ENCODE data around the gene NF2. TPM values are rescaled to one million over a fixed set of nuclear protein-coding genes. Genes with fewer than 3 reads are reported as not detected.

Gene NF2
- total RNA-seq, 1 experiment from 2014 or later: 40.5 TPM

GRCh38 chr22:29628996-29629902, 25.8 kb downstream of the NF2 start:
- no peak for TF ChIP-seq EZH2 (IDR thresholded peaks at IDR 0.05; ENCODE audit: borderline replicate concordance, low read depth, low read length, poor library complexity, severe bottlenecking)
- no peak for TF ChIP-seq CTCF (conservative IDR thresholded peaks at IDR 0.05; ENCODE audit: low read depth, low read length)
- intact Hi-C loops (cut with micrococcal nuclease; ENCODE audit: unreplicated experiment): no loop called here

GRCh38 chr22:29629903-29630516, 26.6 kb downstream of the NF2 start:
- H3K4me3 ChIP-seq (ENCODE audit: low read depth, low read length, poor library complexity, severe bottlenecking): no peak overlapping the region
- ChIA-PET POLR2A (ENCODE audit: low non-redundant PET) (no interaction called here), CTCF (no interaction called here)
- H3K9me3 ChIP-seq (ENCODE audit: low read depth, low read length, poor library complexity, severe bottlenecking): no peaks in the 10 kb centered on the region
- DNase-seq (ENCODE audit: low spot score): no peak
- intact Hi-C loops (cut with micrococcal nuclease; ENCODE audit: unreplicated experiment): no loop called here
- no TSS peak for BruUV-seq (replicated peaks)
- H3K36me3 ChIP-seq (ENCODE audit: insufficient read depth, low read length, poor library complexity, severe bottlenecking): no peaks in the 10 kb centered on the region
- TF ChIP-seq EZH2 (IDR thresholded peaks at IDR 0.05; ENCODE audit: borderline replicate concordance, low read depth, low read length, poor library complexity, severe bottlenecking) (no peak), CTCF (conservative IDR thresholded peaks at IDR 0.05; ENCODE audit: low read depth, low read length) (no peak)
- H3K27ac ChIP-seq (ENCODE audit: low read depth, low read length, poor library complexity, severe bottlenecking): no peak overlapping the region
- peaks cover 17% of the 10 kb centered on the region for H3K4me1 ChIP-seq (ENCODE audit: insufficient read depth, low read length, poor library complexity, severe bottlenecking)
- H3K27me3 ChIP-seq (replicated peaks; ENCODE audit: insufficient read depth, low read depth, low read length, poor library complexity): no peaks in the 10 kb centered on the region

More at GRCh38 chr22:29628996-29629902, 25.8 kb downstream of the NF2 start:
- Histone ChIP-seq H3K4me3 (ENCODE audit: low read depth, low read length, poor library complexity, severe bottlenecking) (no peak overlapping the region), H3K27ac (ENCODE audit: low read depth, low read length, poor library complexity, severe bottlenecking) (no peak overlapping the region), H3K4me1 (ENCODE audit: insufficient read depth, low read length, poor library complexity, severe bottlenecking) (peaks cover 17% of the 10 kb centered on the region), H3K9me3 (ENCODE audit: low read depth, low read length, poor library complexity, severe bottlenecking) (no peaks in the 10 kb centered on the region), H3K36me3 (ENCODE audit: insufficient read depth, low read length, poor library complexity, severe bottlenecking) (no peaks in the 10 kb centered on the region), H3K27me3 (replicated peaks; ENCODE audit: insufficient read depth, low read depth, low read length, poor library complexity) (no peaks in the 10 kb centered on the region)
- ChIA-PET POLR2A (ENCODE audit: low non-redundant PET) (no interaction called here), CTCF (no interaction called here)
- BruUV-seq (replicated peaks): no TSS peak
- DNase-seq (ENCODE audit: low spot score): no peak

GRCh38 chr22:29630987-29631386, 27.6 kb downstream of the NF2 start:
- H3K4me1 ChIP-seq (ENCODE audit: insufficient read depth, low read length, poor library complexity, severe bottlenecking): peaks cover 8% of the 10 kb centered on the region
- TF ChIP-seq CTCF (conservative IDR thresholded peaks at IDR 0.05; ENCODE audit: low read depth, low read length) (no peak), EZH2 (IDR thresholded peaks at IDR 0.05; ENCODE audit: borderline replicate concordance, low read depth, low read length, poor library complexity, severe bottlenecking) (no peak)
- BruUV-seq (replicated peaks): no TSS peak
- H3K4me3 ChIP-seq (ENCODE audit: low read depth, low read length, poor library complexity, severe bottlenecking): no peak overlapping the region
- no peaks in the 10 kb centered on the region for H3K36me3 ChIP-seq (ENCODE audit: insufficient read depth, low read length, poor library complexity, severe bottlenecking)
- POLR2A ChIA-PET (ENCODE audit: low non-redundant PET): no interaction called here
- no peak for DNase-seq (ENCODE audit: low spot score)
- H3K27ac ChIP-seq (ENCODE audit: low read depth, low read length, poor library complexity, severe bottlenecking): no peak overlapping the region
- H3K9me3 ChIP-seq (ENCODE audit: low read depth, low read length, poor library complexity, severe bottlenecking): no peaks in the 10 kb centered on the region
- intact Hi-C loops (cut with micrococcal nuclease; ENCODE audit: unreplicated experiment): no loop called here
- CTCF ChIA-PET: no interaction called here
- no peaks in the 10 kb centered on the region for H3K27me3 ChIP-seq (replicated peaks; ENCODE audit: insufficient read depth, low read depth, low read length, poor library complexity)
